K562 (cell line): ENCODE results near the gene LRRC70. TPM values are rescaled to one million over a fixed set of nuclear protein-coding genes. Genes with fewer than 3 reads are reported as not detected.
A peak's percentile ranks its signal among the peaks of the same experiment; 100 is the strongest.

ENCODE experiments used
- CBFA2T3 ChIP-seq: fragments of 450-650 bp; IDR thresholded peaks from 2 replicates; pipeline ENCODE4 v1.6.1; 2017
- CEBPB ChIP-seq: fragments of 450-650 bp; IDR thresholded peaks from 2 replicates; pipeline ENCODE4 v1.6.1; 2016; ENCODE audit warnings: missing genetic modification characterization, missing compliant biosample characterization
- GABPB1 ChIP-seq: sonication (generic); formaldehyde crosslinking; IDR thresholded peaks from 2 replicates; pipeline ENCODE4 v1.8.0; 2022; ENCODE audit warnings: mild to moderate bottlenecking, missing genetic modification reagents
- KAT2B ChIP-seq: IDR thresholded peaks from one replicate; pipeline ENCODE4 v1.6.1; 2012; ENCODE audit warnings: low read depth, mild to moderate bottlenecking, control low read depth, inconsistent platforms, low read length, moderate library complexity
- MTA2 ChIP-seq: fragments of 450-650 bp; IDR thresholded peaks from 2 replicates; pipeline ENCODE4 v1.6.1; 2016; ENCODE audit warnings: low read depth
- RBM39 ChIP-seq: fragments of 200-400 bp; formaldehyde crosslinking; optimal IDR thresholded peaks from 2 replicates; pipeline ENCODE3; 2018; ENCODE audit warnings: low read depth, low read length
- RFX7 ChIP-seq: fragments of 250-450 bp; sonication (Bioruptor Pico); IDR thresholded peaks from 2 replicates; pipeline ENCODE4 v1.5.1; 2021; ENCODE audit warnings: mild to moderate bottlenecking
- SNRNP70 ChIP-seq: fragments of 200-400 bp; formaldehyde crosslinking; optimal IDR thresholded peaks from 2 replicates; pipeline ENCODE3; 2017; ENCODE audit warnings: low read depth, low read length
- TBP ChIP-seq: optimal IDR thresholded peaks from 2 replicates; pipeline ENCODE3; 2011; ENCODE audit warnings: low read depth, low read length, improper control_type of control experiment
- THAP12 ChIP-seq: fragments of 250-450 bp; sonication (Bioruptor Pico); IDR thresholded peaks from 2 replicates; pipeline ENCODE4 v1.9.0; 2021; ENCODE audit warnings: mild to moderate bottlenecking, inconsistent platforms
- TSHZ1 ChIP-seq: fragments of 250-450 bp; sonication (Bioruptor Pico); IDR thresholded peaks from 2 replicates; pipeline ENCODE4 v1.4.0; 2020; ENCODE audit warnings: mild to moderate bottlenecking, moderate library complexity
- ZMIZ1 ChIP-seq, 2 experiments: fragments of 150-350 bp in 1 of 2; IDR thresholded peaks; 2 replicates each; pipeline ENCODE4 v1.6.1; 2012 to 2016; ENCODE audit warnings: low read depth in 2 of 2, low read length in 2 of 2, mild to moderate bottlenecking in 1 of 2, moderate library complexity in 1 of 2
- ZNF512 ChIP-seq: IDR thresholded peaks from 2 replicates; pipeline ENCODE4 v1.6.1; 2016; ENCODE audit warnings: missing genetic modification characterization, missing compliant biosample characterization
- polyA plus RNA-seq, 8 experiments: library from polyadenylated mRNA; depleted of rRNA in 4 of 8; stranded (reverse) in 5 of 8; unstranded in 3 of 8; fragments of >200 nt; fragmentation: Nextera tagmentation in 2 of 8; fragmentation: Illumina TruSeq in 1 of 8; extraction: Ambion mirVana in 2 of 8; extraction: Trizol in 1 of 8; gene quantifications; 2 replicates each; pipeline versions ENCODE4 v1.2.1 to v1.2.3, GENCODE V29; 2011 to 2014; ENCODE audit warnings: inconsistent platforms in 1 of 8, missing spikeins in 1 of 8
- total RNA-seq, 7 experiments: library from RNA; depleted of rRNA in 6 of 7; stranded (reverse); fragments of >200 nt in 6 of 7; fragmentation: Illumina TruSeq in 2 of 7; extraction: Trizol in 2 of 7; gene quantifications; 2 replicates each; pipeline versions ENCODE4 v1.2.1 to v1.2.3, GENCODE V29; 2011 to 2021; ENCODE audit warnings: low replicate concordance in 1 of 7

The LRRC70 gene
- total and polyA plus RNA-seq, 9 of the 15 experiments (the other 6 are each of a cell fraction or from before 2014, with no cell fraction given) = 0.21 to 2.1 (median 0.73) TPM

GRCh38 chr5:62538017-62538942, 40.3 kb upstream of the LRRC70 start (continued):
- no peak for TF ChIP-seq TSHZ1 (CRISPR knock-in tag)
- no peak for TF ChIP-seq THAP12 (CRISPR knock-in tag)
- TF ChIP-seq RBM39 = no peak
- TF ChIP-seq TBP = no peak
- 0 out of 4 replicates have a peak, but pooled peaks of 1 of the 2 experiments have one; percentile 31 for TF ChIP-seq ZMIZ1 (IDR thresholded peaks at IDR 0.05; ENCODE audit: low read depth in 2 of 2, low read length in 2 of 2)
- peak; percentile 95 for TF ChIP-seq CEBPB (tag)
- TF ChIP-seq SNRNP70 = no peak
- TF ChIP-seq MTA2 = 0 out of 2 replicates have a peak, but pooled peaks have one; percentile 5
- TF ChIP-seq KAT2B = no peak
- 0 out of 2 replicates have a peak, but pooled peaks have one; percentile 54 for TF ChIP-seq GABPB1 (CRISPR knock-in tag)
- peak; percentile 73 for TF ChIP-seq CBFA2T3
- no peak for TF ChIP-seq ZNF512 (tag)
- no peak for TF ChIP-seq RFX7 (CRISPR knock-in tag)
